Endothelial cell of umbilical vein (primary cell): ENCODE measurements around the gene SORCS1. TPM values are rescaled to one million over a fixed set of nuclear protein-coding genes. Genes with fewer than 3 reads are reported as not detected.

Experiments
- BruUV-seq: library from RNA; stranded (reverse); fragments of 400-500 nt; replicated peaks from 2 replicates; lab custom pipeline; 2021; lab: Mats Ljungman, UMichigan
- CTCF ChIA-PET: fragments of 300-600, 350-600 bp; sonication (Branson Sonifier 250); formaldehyde crosslinking; loops from one replicate; lab custom pipeline; 2021; ENCODE audit warnings: antibody characterized with exemption, inconsistent platforms; lab: Charles Lee
- POLR2A ChIA-PET: fragments of 300-600, 350-600 bp; sonication (Branson Sonifier 250); formaldehyde crosslinking; loops from one replicate; lab custom pipeline; 2021; ENCODE audit warnings: antibody characterized with exemption, inconsistent platforms; lab: Charles Lee
- DNase-seq: peaks from one replicate; pipeline ENCODE4 v3.0.0-alpha.2; 2011; ENCODE audit warnings: low read depth, low spot score
- FAIRE-seq: peaks from 2 replicates; lab custom pipeline; 2011; peaks lifted over from hg19 to GRCh38; lab: Jason Lieb, UNC
- H2AFZ ChIP-seq: 2 replicates; pipeline ENCODE4 v1.6.0; 2012; ENCODE audit warnings: low read depth, low read length, control low read depth, inconsistent platforms
- H3K27ac ChIP-seq: 2 replicates; pipeline ENCODE4 v1.5.1; 2011; ENCODE audit warnings: low read depth, mild to moderate bottlenecking, control low read depth, low read length, moderate library complexity; ENCODE audit not compliant: insufficient read depth
- H3K27me3 ChIP-seq, 2 experiments: 2 replicates each; pipeline versions ENCODE4 v1.6.0 to v1.6.1; 2011; ENCODE audit warnings: low read length in 2 of 2, mixed read lengths in 1 of 2; ENCODE audit not compliant: control insufficient read depth in 2 of 2, insufficient read depth in 2 of 2
- H3K36me3 ChIP-seq, 2 experiments: 2 replicates in 1 of 2; 3 replicates in 1 of 2; pipeline ENCODE4 v1.5.1; 2011; ENCODE audit warnings: low read length in 2 of 2, mild to moderate bottlenecking in 1 of 2, moderate library complexity in 1 of 2; ENCODE audit not compliant: control insufficient read depth in 2 of 2, insufficient read depth in 2 of 2; ENCODE audit errors: extremely low read depth in 1 of 2
- H3K4me1 ChIP-seq: 3 replicates; pipeline ENCODE4 v1.5.1; 2011; ENCODE audit warnings: mild to moderate bottlenecking, low read length; ENCODE audit not compliant: control insufficient read depth, insufficient read depth; ENCODE audit errors: extremely low read depth
- H3K4me2 ChIP-seq: 2 replicates; pipeline ENCODE4 v1.6.1; 2011; ENCODE audit warnings: low read length, control low read depth, mixed read lengths; ENCODE audit not compliant: insufficient read depth
- H3K4me3 ChIP-seq, 3 experiments: fragments of 200-600 bp in 1 of 3; sonication (generic), shearing (Covaris generic) in 1 of 3; replicated peaks in 1 of 3; 2 replicates each; pipeline ENCODE4 v1.5.1; 2011 to 2016; ENCODE audit warnings: control low read depth in 3 of 3, low read length in 3 of 3, mild to moderate bottlenecking in 2 of 3, inconsistent platforms in 1 of 3, low read depth in 1 of 3, moderate library complexity in 1 of 3; ENCODE audit not compliant: insufficient read depth in 1 of 3
- H3K79me2 ChIP-seq: 2 replicates; pipeline ENCODE4 v1.6.0; 2012; ENCODE audit warnings: low read length, inconsistent platforms; ENCODE audit not compliant: control insufficient read depth, insufficient read depth
- H3K9ac ChIP-seq: replicated peaks from 2 replicates; pipeline ENCODE3; 2011; ENCODE audit warnings: low read length, control low read depth; ENCODE audit not compliant: insufficient read depth; ENCODE audit errors: extremely low read depth
- H3K9me1 ChIP-seq: replicated peaks from 3 replicates; pipeline ENCODE4 v1.6.0; 2011; ENCODE audit warnings: mild to moderate bottlenecking, low read length; ENCODE audit not compliant: control insufficient read depth, insufficient read depth; ENCODE audit errors: extremely low read depth
- H3K9me3 ChIP-seq: replicated peaks from 2 replicates; pipeline ENCODE4 v1.5.1; 2012; ENCODE audit warnings: low read length, inconsistent platforms; ENCODE audit not compliant: control insufficient read depth, insufficient read depth
- H4K20me1 ChIP-seq: replicated peaks from 2 replicates; pipeline ENCODE3; 2011; ENCODE audit warnings: mild to moderate bottlenecking, low read length; ENCODE audit not compliant: control insufficient read depth, insufficient read depth; ENCODE audit errors: extremely low read depth
- EZH2 ChIP-seq: IDR thresholded peaks from 2 replicates; pipeline ENCODE4 v1.6.1; 2012; ENCODE audit warnings: borderline replicate concordance, low read depth, mild to moderate bottlenecking, moderate library complexity, low read length, inconsistent platforms; ENCODE audit not compliant: severe bottlenecking
- FOS ChIP-seq: IDR thresholded peaks from 2 replicates; pipeline ENCODE4 v1.6.1; 2011; ENCODE audit warnings: mild to moderate bottlenecking, low read length, moderate library complexity, borderline replicate concordance; ENCODE audit not compliant: insufficient read depth
- GATA2 ChIP-seq: IDR thresholded peaks from 2 replicates; pipeline ENCODE4 v1.7.0; 2011; ENCODE audit warnings: low read depth, mild to moderate bottlenecking, moderate library complexity, mixed read lengths, low read length; ENCODE audit not compliant: insufficient read length, insufficient read depth
- JUN ChIP-seq: IDR thresholded peaks from 2 replicates; pipeline ENCODE4 v1.6.1; 2011; ENCODE audit warnings: borderline replicate concordance, low read depth; ENCODE audit not compliant: insufficient read length, insufficient read depth
- MYC ChIP-seq: IDR thresholded peaks from one replicate; pipeline ENCODE4 v1.6.1; 2011; ENCODE audit warnings: mild to moderate bottlenecking, low read depth, low read length
- dilution Hi-C: fragments of 300-500 bp; cut with MboI; formaldehyde crosslinking; loops from one replicate; pipeline ENCODE4 v1.15.0; 2019; ENCODE audit warnings: low sequenced_read_pairs; ENCODE audit not compliant: extremely low pct_ligation_motif_present
- intact Hi-C: fragments of 100-400 bp; cut with micrococcal nuclease; formaldehyde crosslinking; loops from one replicate; pipeline ENCODE4 v1.10.0; 2022
- polyA plus RNA-seq, 4 experiments: library from polyadenylated mRNA; depleted of rRNA in 3 of 4; stranded (reverse) in 3 of 4; unstranded in 1 of 4; fragments of >200 nt; gene quantifications; 2 replicates each; pipeline versions ENCODE4 v1.2.1 to v1.2.3, GENCODE V29; 2011 to 2012; ENCODE audit warnings: missing spikeins in 1 of 4
- total RNA-seq: library from RNA; stranded (reverse); gene quantifications from 2 replicates; pipeline ENCODE4 v1.2.3, GENCODE V29; 2021

Gene SORCS1
- total and polyA plus RNA-seq, 2 donors (not counting 3 experiments of a cell fraction or from before 2014, with no cell fraction given), result not detected

GRCh38 chr10:106555599-106555998 is 608.9 kb downstream of the SORCS1 start:
- no peaks in the 10 kb centered on the region for H3K4me1 ChIP-seq
- no peaks in the 10 kb centered on the region for H3K36me3 ChIP-seq
- H3K4me2 ChIP-seq, result no peak overlapping the region
- intact Hi-C loops (no loop called here), dilution Hi-C loops (no loop called here)
- H3K27me3 ChIP-seq, result no peaks in the 10 kb centered on the region
- H3K9me3 ChIP-seq, result peaks cover 2% of the 10 kb centered on the region
- TF ChIP-seq MYC, result no peak
- no peaks in the 10 kb centered on the region for H4K20me1 ChIP-seq
- no peaks in the 10 kb centered on the region for H3K9me1 ChIP-seq
- H3K9ac ChIP-seq, result no peak overlapping the region
- H3K27ac ChIP-seq, result no peak overlapping the region
- H3K79me2 ChIP-seq, result no peaks in the 10 kb centered on the region
- no peak overlapping the region for H2AFZ ChIP-seq
- no peak for FAIRE-seq
- BruUV-seq, result no TSS peak
- ChIA-PET POLR2A (no interaction called here), CTCF (no interaction called here)
- no peak for DNase-seq
- no peak overlapping the region for H3K4me3 ChIP-seq

GRCh38 chr10:106551501-106552062 is 612.9 kb downstream of the SORCS1 start:
- Histone ChIP-seq H3K9ac (no peak overlapping the region), H3K79me2 (no peaks in the 10 kb centered on the region), H3K4me1 (no peaks in the 10 kb centered on the region), H3K27ac (no peak overlapping the region), H3K4me3 (no peak overlapping the region), H3K27me3 (no peaks in the 10 kb centered on the region), H3K4me2 (no peak overlapping the region), H3K36me3 (no peaks in the 10 kb centered on the region), H3K9me1 (no peaks in the 10 kb centered on the region), H2AFZ (no peak overlapping the region), H3K9me3 (peaks cover 3% of the 10 kb centered on the region), H4K20me1 (no peaks in the 10 kb centered on the region)
- CTCF ChIA-PET, result no interaction called here
- intact Hi-C loops, result no loop called here
- TF ChIP-seq GATA2, result no peak
- no peak for TF ChIP-seq JUN
- TF ChIP-seq EZH2, result no peak
- TF ChIP-seq FOS, result no peak
- POLR2A ChIA-PET, result no interaction called here
- dilution Hi-C loops, result no loop called here
- BruUV-seq, result no TSS peak
- FAIRE-seq (no peak), DNase-seq (no peak)
